Subcutaneous adipose tissue (tissue), 4 donors: Measurements from ENCODE around the gene METTL25B. TPM values are rescaled to one million over a fixed set of nuclear protein-coding genes. Genes with fewer than 3 reads are reported as not detected.

Experiments used
- CTCF ChIP-seq: fragments of 450-650 bp; IDR thresholded peaks from one replicate; pipeline ENCODE4 v1.5.1; 2016; ENCODE audit warnings: low read depth, mild to moderate bottlenecking, control low read depth, antibody characterized with exemption, moderate library complexity
- total RNA-seq, 4 donors: library from RNA; depleted of rRNA; stranded (reverse); fragments of >200 nt; gene quantifications; one replicate each; pipeline ENCODE4 v1.1.0, GENCODE V29; 2016

METTL25B gene
- total RNA-seq, 4 donors from 2014 or later = 20.5 to 29.2 (median 23.0) TPM

- no peak for TF ChIP-seq CTCF
Observed at GRCh38 chr1:156746728-156747631, 18.7 kb downstream of the METTL25B start.

GRCh38 chr1:156747742-156748669, 19.7 kb downstream of the METTL25B start:
- TF ChIP-seq CTCF = no peak

GRCh38 chr1:156748670-156749418, 20.6 kb downstream of the METTL25B start:
- no peak for TF ChIP-seq CTCF

- TF ChIP-seq CTCF = no peak
Observed at GRCh38 chr1:156749419-156750118, 21.3 kb downstream of the METTL25B start.

GRCh38 chr1:156750191-156750672, 22.0 kb downstream of the METTL25B start:
- TF ChIP-seq CTCF = no peak

GRCh38 chr1:156750711-156751450, 22.6 kb downstream of the METTL25B start:
- no peak for TF ChIP-seq CTCF
